Testis (tissue), 2 donors: ENCODE results near the gene KLHDC8A.

ENCODE experiments used
- CTCF ChIP-seq, 3 experiments: fragments of 450-650 bp in 2 of 3; fragments of 200-600 bp in 1 of 3; sonication (generic) in 1 of 3; IDR thresholded peaks; one replicate each; pipeline ENCODE4 v1.5.1; 2016 to 2019; ENCODE audit warnings: antibody characterized with exemption in 3 of 3, mild to moderate bottlenecking in 2 of 3, moderate library complexity in 1 of 3
- POLR2A ChIP-seq: fragments of 450-650 bp; IDR thresholded peaks from one replicate; pipeline ENCODE4 v1.6.1; 2017; ENCODE audit warnings: antibody characterized with exemption, mild to moderate bottlenecking, moderate library complexity

GRCh38 chr1:205313563-205314308, 43.0 kb downstream of the KLHDC8A start:
- TF ChIP-seq CTCF (IDR thresholded peaks at IDR 0.05): no peak
- TF ChIP-seq POLR2A: no peak
